ENCODE data around the gene AASDH. TPM values are rescaled to one million over a fixed set of nuclear protein-coding genes. Genes with fewer than 3 reads are reported as not detected.

The AASDH gene
- total and polyA plus RNA-seq, 2 donors: 6.3 to 17.9 TPM

- Histone ChIP-seq H3K27me3 (ENCODE audit: control insufficient read depth in 2 of 2, insufficient read depth in 1 of 2, low read length in 1 of 2) (no peaks in the 10 kb centered on the region), H3K9me3 (ENCODE audit: control insufficient read depth in 2 of 2, insufficient read depth in 1 of 2, low read length in 1 of 2) (peaks cover 0 to 4% of the 10 kb centered on the region in 2 donors), H3K27ac (ENCODE audit: low read depth in 1 of 2, low read length in 1 of 2) (no peak overlapping the region), H3K4me1 (ENCODE audit: control insufficient read depth in 2 of 2, insufficient read depth in 2 of 2, low read length in 2 of 2) (no peaks in the 10 kb centered on the region), H3K36me3 (ENCODE audit: control insufficient read depth in 2 of 2, insufficient read depth in 2 of 2, low read length in 1 of 2) (no peaks in the 10 kb centered on the region), H3K4me3 (ENCODE audit: low read length in 2 of 2) (no peak overlapping the region)
- 97% methylated on average over 29 of the region's 29 CpGs for WGBS
- DNase-seq (ENCODE audit: low read depth in 6 of 9, low spot score in 9 of 9): no peak
These were observed 72.2 kb downstream of the AASDH start for GRCh38 chr4:56315041-56315440.

- H3K4me3 ChIP-seq (ENCODE audit: low read length in 2 of 2): no peak overlapping the region
- no peak for DNase-seq (ENCODE audit: low read depth in 6 of 9, low spot score in 9 of 9)
- no peaks in the 10 kb centered on the region for H3K36me3 ChIP-seq (ENCODE audit: control insufficient read depth in 2 of 2, insufficient read depth in 2 of 2, low read length in 1 of 2)
- H3K27ac ChIP-seq (ENCODE audit: low read depth in 1 of 2, low read length in 1 of 2): no peak overlapping the region
- no peaks in the 10 kb centered on the region for H3K4me1 ChIP-seq (ENCODE audit: control insufficient read depth in 2 of 2, insufficient read depth in 2 of 2, low read length in 2 of 2)
- no peaks in the 10 kb centered on the region for H3K27me3 ChIP-seq (ENCODE audit: control insufficient read depth in 2 of 2, insufficient read depth in 1 of 2, low read length in 1 of 2)
- WGBS: 98% methylated on average over 50 of the region's 50 CpGs
- peaks cover 0 to 4% of the 10 kb centered on the region in 2 donors for H3K9me3 ChIP-seq (ENCODE audit: control insufficient read depth in 2 of 2, insufficient read depth in 1 of 2, low read length in 1 of 2)
These were observed 72.9 kb downstream of the AASDH start for GRCh38 chr4:56314207-56314915.

- Histone ChIP-seq H3K4me1 (ENCODE audit: control insufficient read depth in 2 of 2, insufficient read depth in 2 of 2, low read length in 2 of 2) (no peaks in the 10 kb centered on the region), H3K36me3 (ENCODE audit: control insufficient read depth in 2 of 2, insufficient read depth in 2 of 2, low read length in 1 of 2) (no peaks in the 10 kb centered on the region), H3K27ac (ENCODE audit: low read depth in 1 of 2, low read length in 1 of 2) (no peak overlapping the region), H3K27me3 (ENCODE audit: control insufficient read depth in 2 of 2, insufficient read depth in 1 of 2, low read length in 1 of 2) (no peaks in the 10 kb centered on the region), H3K4me3 (ENCODE audit: low read length in 2 of 2) (no peak overlapping the region), H3K9me3 (ENCODE audit: control insufficient read depth in 2 of 2, insufficient read depth in 1 of 2, low read length in 1 of 2) (peaks cover 0 to 4% of the 10 kb centered on the region in 2 donors)
- 98% methylated on average over 12 of the region's 12 CpGs for WGBS
- DNase-seq (ENCODE audit: low read depth in 6 of 9, low spot score in 9 of 9): no peak
These were observed 74.2 kb downstream of the AASDH start for GRCh38 chr4:56313132-56313531.

- no peak for DNase-seq (ENCODE audit: low read depth in 6 of 9, low spot score in 9 of 9)
- 95% methylated on average over 7 of the region's 7 CpGs for WGBS
- H3K9me3 ChIP-seq (ENCODE audit: control insufficient read depth in 2 of 2, insufficient read depth in 1 of 2, low read length in 1 of 2): peaks cover 0 to 4% of the 10 kb centered on the region in 2 donors
- H3K27me3 ChIP-seq (ENCODE audit: control insufficient read depth in 2 of 2, insufficient read depth in 1 of 2, low read length in 1 of 2): no peaks in the 10 kb centered on the region
- no peaks in the 10 kb centered on the region for H3K4me1 ChIP-seq (ENCODE audit: control insufficient read depth in 2 of 2, insufficient read depth in 2 of 2, low read length in 2 of 2)
- H3K4me3 ChIP-seq (ENCODE audit: low read length in 2 of 2): no peak overlapping the region
- H3K36me3 ChIP-seq (ENCODE audit: control insufficient read depth in 2 of 2, insufficient read depth in 2 of 2, low read length in 1 of 2): no peaks in the 10 kb centered on the region
- no peak overlapping the region for H3K27ac ChIP-seq (ENCODE audit: low read depth in 1 of 2, low read length in 1 of 2)
These were observed 75.9 kb downstream of the AASDH start for GRCh38 chr4:56311299-56311975.

GRCh38 chr4:56310401-56311125, 76.7 kb downstream of the AASDH start:
- Histone ChIP-seq H3K27me3 (ENCODE audit: control insufficient read depth in 2 of 2, insufficient read depth in 1 of 2, low read length in 1 of 2) (no peaks in the 10 kb centered on the region), H3K4me1 (ENCODE audit: control insufficient read depth in 2 of 2, insufficient read depth in 2 of 2, low read length in 2 of 2) (no peaks in the 10 kb centered on the region), H3K27ac (ENCODE audit: low read depth in 1 of 2, low read length in 1 of 2) (no peak overlapping the region), H3K36me3 (ENCODE audit: control insufficient read depth in 2 of 2, insufficient read depth in 2 of 2, low read length in 1 of 2) (no peaks in the 10 kb centered on the region), H3K4me3 (ENCODE audit: low read length in 2 of 2) (no peak overlapping the region), H3K9me3 (ENCODE audit: control insufficient read depth in 2 of 2, insufficient read depth in 1 of 2, low read length in 1 of 2) (peaks cover 0 to 4% of the 10 kb centered on the region in 2 donors)
- DNase-seq (ENCODE audit: low read depth in 6 of 9, low spot score in 9 of 9): no peak
- WGBS: 97% methylated on average over 5 of the region's 5 CpGs

GRCh38 chr4:56308384-56308783, 78.9 kb downstream of the AASDH start:
- Histone ChIP-seq H3K36me3 (ENCODE audit: control insufficient read depth in 2 of 2, insufficient read depth in 2 of 2, low read length in 1 of 2) (no peaks in the 10 kb centered on the region), H3K27ac (ENCODE audit: low read depth in 1 of 2, low read length in 1 of 2) (no peak overlapping the region), H3K27me3 (ENCODE audit: control insufficient read depth in 2 of 2, insufficient read depth in 1 of 2, low read length in 1 of 2) (no peaks in the 10 kb centered on the region), H3K4me3 (ENCODE audit: low read length in 2 of 2) (no peak overlapping the region), H3K4me1 (ENCODE audit: control insufficient read depth in 2 of 2, insufficient read depth in 2 of 2, low read length in 2 of 2) (no peaks in the 10 kb centered on the region), H3K9me3 (ENCODE audit: control insufficient read depth in 2 of 2, insufficient read depth in 1 of 2, low read length in 1 of 2) (peaks cover 0 to 1% of the 10 kb centered on the region in 2 donors)
- no peak for DNase-seq (ENCODE audit: low read depth in 6 of 9, low spot score in 9 of 9)
- 98% methylated on average over 4 of the region's 4 CpGs for WGBS

GRCh38 chr4:56307423-56307822, 79.9 kb downstream of the AASDH start:
- no peaks in the 10 kb centered on the region for H3K4me1 ChIP-seq (ENCODE audit: control insufficient read depth in 2 of 2, insufficient read depth in 2 of 2, low read length in 2 of 2)
- DNase-seq (ENCODE audit: low read depth in 6 of 9, low spot score in 9 of 9): no peak
- H3K27ac ChIP-seq (ENCODE audit: low read depth in 1 of 2, low read length in 1 of 2): no peak overlapping the region
- WGBS: 96% methylated on average over 3 of the region's 3 CpGs
- no peaks in the 10 kb centered on the region for H3K36me3 ChIP-seq (ENCODE audit: control insufficient read depth in 2 of 2, insufficient read depth in 2 of 2, low read length in 1 of 2)
- H3K27me3 ChIP-seq (ENCODE audit: control insufficient read depth in 2 of 2, insufficient read depth in 1 of 2, low read length in 1 of 2): no peaks in the 10 kb centered on the region
- H3K9me3 ChIP-seq (ENCODE audit: control insufficient read depth in 2 of 2, insufficient read depth in 1 of 2, low read length in 1 of 2): peaks cover 0 to 1% of the 10 kb centered on the region in 2 donors
- H3K4me3 ChIP-seq (ENCODE audit: low read length in 2 of 2): no peak overlapping the region

GRCh38 chr4:56305390-56305789, 81.9 kb downstream of the AASDH start:
- H3K4me1 ChIP-seq (ENCODE audit: control insufficient read depth in 2 of 2, insufficient read depth in 2 of 2, low read length in 2 of 2): no peaks in the 10 kb centered on the region
- no peak overlapping the region for H3K27ac ChIP-seq (ENCODE audit: low read depth in 1 of 2, low read length in 1 of 2)
- DNase-seq (ENCODE audit: low read depth in 6 of 9, low spot score in 9 of 9): no peak
- H3K9me3 ChIP-seq (ENCODE audit: control insufficient read depth in 2 of 2, insufficient read depth in 1 of 2, low read length in 1 of 2): peaks cover 0 to 1% of the 10 kb centered on the region in 2 donors
- H3K4me3 ChIP-seq (ENCODE audit: low read length in 2 of 2): no peak overlapping the region
- 95% methylated on average over 1 of the region's 1 CpG for WGBS
- H3K36me3 ChIP-seq (ENCODE audit: control insufficient read depth in 2 of 2, insufficient read depth in 2 of 2, low read length in 1 of 2): no peaks in the 10 kb centered on the region
- H3K27me3 ChIP-seq (ENCODE audit: control insufficient read depth in 2 of 2, insufficient read depth in 1 of 2, low read length in 1 of 2): no peaks in the 10 kb centered on the region

GRCh38 chr4:56303921-56304320, 83.4 kb downstream of the AASDH start:
- Histone ChIP-seq H3K9me3 (ENCODE audit: control insufficient read depth in 2 of 2, insufficient read depth in 1 of 2, low read length in 1 of 2) (no peaks in the 10 kb centered on the region), H3K36me3 (ENCODE audit: control insufficient read depth in 2 of 2, insufficient read depth in 2 of 2, low read length in 1 of 2) (no peaks in the 10 kb centered on the region), H3K4me3 (ENCODE audit: low read length in 2 of 2) (no peak overlapping the region), H3K27me3 (ENCODE audit: control insufficient read depth in 2 of 2, insufficient read depth in 1 of 2, low read length in 1 of 2) (no peaks in the 10 kb centered on the region), H3K4me1 (ENCODE audit: control insufficient read depth in 2 of 2, insufficient read depth in 2 of 2, low read length in 2 of 2) (no peaks in the 10 kb centered on the region), H3K27ac (ENCODE audit: low read depth in 1 of 2, low read length in 1 of 2) (no peak overlapping the region)
- 90% methylated on average over 2 of the region's 2 CpGs for whole genome bisulfite sequencing
- DNase-seq (ENCODE audit: low read depth in 6 of 9, low spot score in 9 of 9): no peak

All from thymus (tissue), 11 donors.